DMS53 treated with DMSO at 0.1 percent for 48 hours (cell line): Measurements from ENCODE around the gene ELP4.

ENCODE experiments used
- DNase-seq: peaks from one replicate; lab custom pipeline; 2025; ENCODE audit not compliant: unreplicated experiment; lab: John Stamatoyannopoulos, UW

ELP4 gene

GRCh38 chr11:31808721-31809540 is 299.4 kb downstream of the ELP4 start:
- no peak for DNase-seq

- no peak for DNase-seq
Observed at GRCh38 chr11:31809541-31809856, 299.9 kb downstream of the ELP4 start.

GRCh38 chr11:31809857-31810778 is 300.6 kb downstream of the ELP4 start:
- no peak for DNase-seq

- no peak for DNase-seq
Observed at GRCh38 chr11:31810779-31811647, 301.4 kb downstream of the ELP4 start, which contains the start of gene PAX6. Gene PAX6 (minus strand): TSS chr11:31811322. CDS start chr11:31806411, 4,911 bp downstream.

- no peak for DNase-seq
Observed at GRCh38 chr11:31812383-31813381, 303.1 kb downstream of the ELP4 start.

DNA sequence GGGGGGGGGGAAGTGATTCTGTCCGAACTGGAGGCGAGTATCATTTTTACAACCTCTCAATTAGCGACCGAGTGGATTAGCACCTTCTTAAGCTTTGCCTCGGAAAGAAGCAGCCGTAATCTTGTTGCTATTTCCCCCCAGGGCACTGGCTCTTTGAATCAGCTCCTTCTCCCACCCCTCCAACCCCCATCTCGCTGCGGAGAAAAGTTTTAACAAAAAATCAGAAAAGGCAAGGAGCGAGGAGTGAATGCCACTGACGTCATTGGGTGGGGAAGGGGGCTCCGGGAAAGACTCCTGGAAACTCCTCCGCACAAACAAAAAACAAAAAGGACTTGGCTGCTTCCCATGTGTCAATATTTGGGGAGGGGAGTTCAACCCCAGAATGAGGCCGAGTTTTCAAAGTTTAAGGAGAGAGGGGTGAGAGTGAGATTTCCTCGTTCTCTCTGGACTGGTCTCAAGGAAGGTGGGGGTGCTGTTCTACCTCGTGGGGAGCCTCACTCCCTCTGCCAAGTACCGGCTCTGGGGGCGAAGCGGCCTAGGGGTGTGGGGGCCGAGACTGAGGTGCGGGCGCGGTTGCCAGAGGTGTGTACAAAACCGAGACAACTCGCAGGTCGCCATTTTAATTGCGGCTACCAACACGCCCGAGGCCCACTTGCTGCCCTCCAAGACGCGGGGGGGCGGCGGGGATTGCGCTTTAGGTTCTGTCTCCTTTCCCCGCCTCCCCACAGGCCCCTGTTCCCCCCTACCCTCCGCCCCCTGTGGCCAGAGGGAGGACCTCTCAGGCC is 304.0 kb downstream of the ELP4 start:
- DNase-seq = no peak

DNA sequence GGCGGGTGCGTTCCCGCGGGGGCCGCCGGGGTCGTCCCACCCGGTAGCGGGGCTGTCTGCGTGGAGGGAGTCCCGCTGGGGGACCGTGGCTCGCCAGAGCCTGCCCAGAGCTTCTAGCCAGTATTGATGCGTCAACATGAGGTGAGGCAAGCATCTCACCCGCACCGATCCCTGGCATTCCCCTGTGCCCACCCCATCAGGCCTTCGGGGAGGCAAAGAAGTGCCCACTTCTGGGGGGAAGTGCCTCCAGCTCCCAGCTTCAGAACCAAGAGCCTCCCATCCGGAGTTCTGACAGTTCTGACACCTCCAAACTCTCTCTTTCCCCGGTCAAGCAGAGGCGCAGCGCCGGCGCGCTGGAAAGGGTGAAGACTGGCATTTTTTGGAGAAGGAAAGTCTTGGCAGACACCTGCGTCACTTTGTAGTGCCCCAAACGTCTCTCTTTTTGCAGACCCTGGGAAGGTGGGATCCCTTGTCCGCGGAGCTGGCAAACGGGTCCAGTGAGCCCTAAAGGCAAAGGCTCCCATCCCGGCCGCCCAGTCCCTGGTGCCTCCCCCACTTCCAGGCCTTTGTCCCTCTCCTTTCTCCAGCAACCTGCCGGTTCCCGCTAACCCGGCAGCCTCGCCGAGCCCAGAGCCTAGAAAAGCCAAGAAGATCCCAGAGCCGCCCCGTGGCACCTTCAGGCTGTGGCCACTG is 304.8 kb downstream of the ELP4 start:
- no peak for DNase-seq

DNA sequence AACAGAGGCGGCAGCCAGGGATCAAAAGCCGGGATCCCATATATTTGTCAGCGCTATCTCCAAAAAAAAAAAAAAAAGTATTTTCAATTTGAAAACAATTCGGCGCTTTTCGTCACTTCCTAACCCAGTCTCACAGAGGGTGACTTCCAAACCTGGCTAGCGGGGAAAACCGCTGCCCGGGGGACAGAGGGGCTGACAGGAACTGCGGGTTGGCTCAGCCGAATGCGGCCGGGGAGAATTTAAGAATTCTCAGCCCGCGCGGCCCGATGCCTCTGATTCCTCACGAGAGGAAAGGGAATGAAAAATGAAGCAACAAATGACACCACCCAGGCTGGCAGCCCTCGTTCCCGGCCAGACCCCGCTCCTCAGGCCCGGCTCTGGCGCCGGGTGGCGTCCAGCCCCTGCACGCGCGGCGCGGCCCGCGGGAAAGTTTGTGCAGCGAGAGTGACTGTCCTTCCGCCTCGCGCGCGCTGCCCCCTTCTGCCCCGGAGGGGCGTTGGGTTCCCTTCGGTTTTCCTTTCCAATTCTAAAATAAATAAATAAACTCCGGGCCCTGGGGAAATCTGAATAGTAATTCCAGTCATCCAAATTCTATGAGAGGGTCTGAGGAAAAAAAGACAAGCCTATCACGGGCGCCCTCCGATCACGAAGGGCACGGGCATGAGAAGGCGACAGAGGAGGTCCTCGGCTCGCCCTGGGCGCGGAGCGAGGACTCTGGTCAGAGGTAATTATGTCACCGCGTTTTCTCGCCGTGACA is 306.3 kb downstream of the ELP4 start:
- no peak for DNase-seq

DNA sequence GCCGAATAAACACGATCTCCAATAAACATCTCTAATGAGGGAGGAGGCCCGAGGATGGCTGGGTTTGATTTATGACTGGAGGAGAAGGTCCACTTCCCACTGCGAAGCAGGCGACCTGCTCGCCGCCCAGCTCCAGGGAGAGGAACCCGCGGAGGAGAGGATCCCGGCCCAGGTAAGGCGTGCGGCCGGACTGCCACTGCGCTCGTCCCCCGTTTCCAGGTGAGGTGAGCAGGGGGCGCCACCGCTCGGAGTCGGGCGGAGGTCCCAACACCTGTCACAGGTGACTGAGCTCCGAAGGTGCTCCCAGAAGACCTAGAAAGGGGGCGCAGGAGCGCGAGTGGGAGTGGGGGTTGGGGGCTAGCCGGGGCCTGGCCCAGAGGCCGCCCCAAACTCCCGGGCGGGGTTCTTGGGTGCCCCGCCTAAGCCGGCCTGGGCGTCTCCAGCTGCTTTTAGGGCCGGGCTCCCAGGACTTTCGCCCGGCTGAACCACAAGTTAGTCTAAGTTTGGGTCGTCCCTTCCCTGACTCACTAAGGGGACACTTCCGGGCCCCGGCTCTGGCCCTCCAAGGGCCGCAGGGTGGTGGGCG is 307.0 kb downstream of the ELP4 start:
- DNase-seq = no peak

GRCh38 chr11:31817054-31817620 is 307.6 kb downstream of the ELP4 start:
- DNase-seq = no peak

DNA sequence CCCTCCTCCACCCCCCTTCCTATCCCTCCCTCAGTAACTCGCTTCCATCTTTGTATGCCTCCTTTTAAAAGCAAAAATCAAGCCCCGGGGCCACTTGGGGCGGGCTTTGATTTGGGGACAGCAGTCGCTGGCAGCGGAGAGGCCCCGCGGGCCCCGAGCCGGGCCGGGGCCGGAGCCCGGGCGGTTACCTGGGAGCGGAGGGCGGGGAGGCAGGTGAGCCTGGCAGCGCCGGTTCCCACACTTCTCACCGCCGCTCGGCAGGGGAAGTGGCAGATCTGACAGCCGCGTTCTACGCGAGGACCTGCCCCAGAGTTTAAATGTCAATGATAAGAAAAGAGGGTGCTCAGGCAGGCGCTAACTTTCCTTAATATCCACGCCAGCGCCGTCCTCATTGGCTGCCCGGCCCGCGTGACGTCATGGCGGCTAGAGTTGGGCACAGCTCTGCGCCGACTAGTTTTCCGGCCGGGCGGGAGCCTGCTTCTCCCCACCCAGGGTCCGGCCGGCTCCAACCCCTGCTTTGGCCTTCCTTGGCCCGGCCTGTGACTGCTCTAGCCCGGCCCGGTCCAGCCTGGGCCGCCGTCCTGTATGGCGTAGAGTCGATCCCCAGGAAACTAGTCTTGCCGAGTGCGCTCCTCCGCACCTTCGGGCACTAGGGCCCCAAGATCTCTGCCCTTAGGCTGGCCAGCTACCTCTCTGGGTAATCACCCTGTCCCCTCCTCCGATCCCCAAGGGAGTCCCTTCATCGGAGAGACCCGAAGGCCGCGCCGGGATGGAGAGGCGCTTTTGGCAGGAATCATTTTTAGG is 308.3 kb downstream of the ELP4 start:
- DNase-seq = no peak

GRCh38 chr11:31818425-31818755 is 308.8 kb downstream of the ELP4 start:
- no peak for DNase-seq

DNA sequence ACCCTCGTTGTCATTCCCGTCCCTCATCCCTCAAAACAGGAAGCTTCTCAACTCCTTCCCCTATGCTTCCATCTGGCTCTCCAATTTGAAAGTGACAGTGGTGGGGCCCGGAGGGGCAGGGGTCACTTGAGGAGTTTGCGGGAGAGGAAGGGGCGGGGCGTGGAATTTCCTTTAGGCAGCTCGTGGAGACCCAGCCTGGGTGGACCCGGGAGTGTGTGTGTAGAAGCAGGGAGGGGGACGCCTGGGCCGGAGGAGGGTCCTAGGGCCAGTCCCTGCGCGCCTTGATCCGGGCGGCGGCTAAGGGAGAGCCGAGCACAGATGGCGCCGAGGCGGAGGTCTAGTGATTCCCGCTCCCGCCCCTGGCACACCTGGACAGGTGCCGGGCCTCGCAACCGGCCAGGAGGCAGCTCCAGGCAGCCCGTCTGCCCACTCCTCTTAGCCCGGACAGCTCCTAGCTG is 309.3 kb downstream of the ELP4 start:
- no peak for DNase-seq

- no peak for DNase-seq
Observed at GRCh38 chr11:31819621-31820437, 310.3 kb downstream of the ELP4 start.

- DNase-seq = no peak
Observed at GRCh38 chr11:31820438-31820818, 310.9 kb downstream of the ELP4 start.
